Neural progenitor cell (in vitro differentiated cells): ENCODE measurements around the gene PRR19.
A peak's percentile ranks its signal among the peaks of the same experiment; 100 is the strongest.

Experiments
- CTCF ChIP-seq: fragments of 200-600 bp; sonication (generic); IDR thresholded peaks from 2 replicates; pipeline ENCODE4 v1.5.1; 2017; ENCODE audit warnings: antibody characterized with exemption, mild to moderate bottlenecking
- EZH2phosphoT487 ChIP-seq: fragments of 200-600 bp; sonication (generic); IDR thresholded peaks from 2 replicates; pipeline ENCODE4 v1.6.1; 2017; ENCODE audit warnings: antibody characterized with exemption

GRCh38 chr19:42254089-42254849, 47.7 kb upstream of the PRR19 start:
- TF ChIP-seq CTCF (peak; percentile 13), EZH2phosphoT487 (no peak)
